ENCODE data around the gene KATNAL1. TPM values are rescaled to one million over a fixed set of nuclear protein-coding genes. Genes with fewer than 3 reads are reported as not detected.
A peak's percentile ranks its signal among the peaks of the same experiment; 100 is the strongest.

Gene KATNAL1
- total and polyA plus RNA-seq, 2 of the 4 experiments (the other 2 are of a cell fraction) = 6.9 to 16.8 TPM

DNA sequence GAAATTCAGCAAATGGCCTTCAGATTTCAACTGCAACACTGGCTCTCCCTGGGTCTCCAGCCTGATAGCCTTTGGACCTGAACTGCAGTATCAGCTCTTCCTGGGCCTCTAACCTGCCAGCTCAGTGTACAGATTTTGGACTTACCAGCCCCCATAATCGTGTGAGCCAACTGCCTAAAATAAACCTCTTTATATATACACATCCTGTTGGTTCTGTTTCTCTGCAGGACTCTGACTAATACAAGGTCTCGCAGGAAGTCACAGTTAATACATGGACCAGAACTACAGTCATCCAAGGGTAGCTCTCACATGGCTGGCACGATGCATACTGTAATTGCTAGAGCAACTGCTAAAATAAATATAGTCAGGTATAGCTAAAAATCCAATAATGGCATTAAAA lies 85.1 kb downstream of the KATNAL1 start:
- Histone ChIP-seq H3K9me3 (ENCODE audit: control insufficient read depth, insufficient read depth, low read length) (peaks cover 15% of the 10 kb centered on the region), H2BK15ac (ENCODE audit: low read depth, low read length) (no peak overlapping the region), H3K27me3 (ENCODE audit: control insufficient read depth, insufficient read depth, low read length) (no peaks in the 10 kb centered on the region), H3K79me1 (ENCODE audit: low read depth in 1 of 2, low read length in 2 of 2) (peaks cover 23 to 27% of the 10 kb centered on the region in 2 experiments), H2AFZ (replicated peaks; ENCODE audit: low read length, poor library complexity) (no peak overlapping the region), H2BK120ac (ENCODE audit: low read depth, low read length) (no peak overlapping the region), H3K23ac (ENCODE audit: low read depth, low read length) (no peak overlapping the region), H3K4ac (ENCODE audit: low read depth, low read length) (no peak overlapping the region), H4K20me1 (ENCODE audit: insufficient read depth, low read length) (no peaks in the 10 kb centered on the region), H2AK5ac (ENCODE audit: low read depth, low read length) (no peak overlapping the region), H3K14ac (replicated peaks; ENCODE audit: low read depth, low read length) (no peak overlapping the region), H3K4me3 (ENCODE audit: insufficient read depth, low read depth, low read length) (no peak overlapping the region), H4K5ac (ENCODE audit: low read depth, low read length) (no peak overlapping the region), H3K9me1 (ENCODE audit: insufficient read depth, low read length) (no peaks in the 10 kb centered on the region; the same call in none of the 2 replicates), H3K4me1 (ENCODE audit: control insufficient read depth, insufficient read depth, low read length) (no peaks in the 10 kb centered on the region), H3K4me2 (ENCODE audit: low read depth, low read length) (no peak overlapping the region), H4K8ac (ENCODE audit: low read depth in 2 of 2, low read length in 2 of 2) (no peak overlapping the region), H2BK20ac (ENCODE audit: low read depth, low read length) (no peak overlapping the region), H3K18ac (ENCODE audit: low read depth, low read length) (no peak overlapping the region), H3K9ac (ENCODE audit: low read depth, low read length) (no peak overlapping the region), H2BK5ac (ENCODE audit: low read depth, low read length, poor library complexity, severe bottlenecking) (peak overlapping the region; percentile 11), H4K91ac (ENCODE audit: insufficient read depth, low read depth, low read length) (no peak overlapping the region), H3K56ac (ENCODE audit: extremely low read depth, insufficient read depth, low read length) (no peak overlapping the region), H2AK9ac (replicated peaks; ENCODE audit: low read depth, low read length, poor library complexity) (no peak overlapping the region), H3K27ac (ENCODE audit: insufficient read depth, low read length) (no peak overlapping the region), H3K36me3 (ENCODE audit: control insufficient read depth, insufficient read depth, low read length) (peaks cover 21% of the 10 kb centered on the region)
- dilution Hi-C loops (cut with HindIII; ENCODE audit: low sequenced_read_pairs, unreplicated experiment) = no loop called here
- peak; percentile 45 for DNase-seq
- intact Hi-C loops (cut with micrococcal nuclease) = no loop called here
- ChIA-PET CTCF (no interaction called here), POLR2A (ENCODE audit: unreplicated experiment) (no interaction called here)
- ATAC-seq (ENCODE audit: low read depth) = no peak
- no peak for TF ChIP-seq FOS (IDR thresholded peaks at IDR 0.05; ENCODE audit: low read depth, low read length)
- TF ChIP-seq, protein P1, sequence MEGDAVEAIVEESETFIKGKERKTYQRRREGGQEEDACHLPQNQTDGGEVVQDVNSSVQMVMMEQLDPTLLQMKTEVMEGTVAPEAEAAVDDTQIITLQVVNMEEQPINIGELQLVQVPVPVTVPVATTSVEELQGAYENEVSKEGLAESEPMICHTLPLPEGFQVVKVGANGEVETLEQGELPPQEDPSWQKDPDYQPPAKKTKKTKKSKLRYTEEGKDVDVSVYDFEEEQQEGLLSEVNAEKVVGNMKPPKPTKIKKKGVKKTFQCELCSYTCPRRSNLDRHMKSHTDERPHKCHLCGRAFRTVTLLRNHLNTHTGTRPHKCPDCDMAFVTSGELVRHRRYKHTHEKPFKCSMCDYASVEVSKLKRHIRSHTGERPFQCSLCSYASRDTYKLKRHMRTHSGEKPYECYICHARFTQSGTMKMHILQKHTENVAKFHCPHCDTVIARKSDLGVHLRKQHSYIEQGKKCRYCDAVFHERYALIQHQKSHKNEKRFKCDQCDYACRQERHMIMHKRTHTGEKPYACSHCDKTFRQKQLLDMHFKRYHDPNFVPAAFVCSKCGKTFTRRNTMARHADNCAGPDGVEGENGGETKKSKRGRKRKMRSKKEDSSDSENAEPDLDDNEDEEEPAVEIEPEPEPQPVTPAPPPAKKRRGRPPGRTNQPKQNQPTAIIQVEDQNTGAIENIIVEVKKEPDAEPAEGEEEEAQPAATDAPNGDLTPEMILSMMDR (conservative IDR thresholded peaks at IDR 0.05; ENCODE audit: low read depth, low read length) = no peak
- no peak for TF ChIP-seq SMC3 (IDR thresholded peaks at IDR 0.05; ENCODE audit: low read depth, low read length)
- TF ChIP-seq, protein P2, sequence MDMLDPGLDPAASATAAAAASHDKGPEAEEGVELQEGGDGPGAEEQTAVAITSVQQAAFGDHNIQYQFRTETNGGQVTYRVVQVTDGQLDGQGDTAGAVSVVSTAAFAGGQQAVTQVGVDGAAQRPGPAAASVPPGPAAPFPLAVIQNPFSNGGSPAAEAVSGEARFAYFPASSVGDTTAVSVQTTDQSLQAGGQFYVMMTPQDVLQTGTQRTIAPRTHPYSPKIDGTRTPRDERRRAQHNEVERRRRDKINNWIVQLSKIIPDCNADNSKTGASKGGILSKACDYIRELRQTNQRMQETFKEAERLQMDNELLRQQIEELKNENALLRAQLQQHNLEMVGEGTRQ (IDR thresholded peaks at IDR 0.05; ENCODE audit: low read depth, low read length) = no peak
- TF ChIP-seq RCOR1 (IDR thresholded peaks at IDR 0.05; ENCODE audit: insufficient replicate concordance, low read length) = no peak
- TF ChIP-seq RAD21 (IDR thresholded peaks at IDR 0.05; ENCODE audit: low read length) = no peak
- TF ChIP-seq, protein P3, sequence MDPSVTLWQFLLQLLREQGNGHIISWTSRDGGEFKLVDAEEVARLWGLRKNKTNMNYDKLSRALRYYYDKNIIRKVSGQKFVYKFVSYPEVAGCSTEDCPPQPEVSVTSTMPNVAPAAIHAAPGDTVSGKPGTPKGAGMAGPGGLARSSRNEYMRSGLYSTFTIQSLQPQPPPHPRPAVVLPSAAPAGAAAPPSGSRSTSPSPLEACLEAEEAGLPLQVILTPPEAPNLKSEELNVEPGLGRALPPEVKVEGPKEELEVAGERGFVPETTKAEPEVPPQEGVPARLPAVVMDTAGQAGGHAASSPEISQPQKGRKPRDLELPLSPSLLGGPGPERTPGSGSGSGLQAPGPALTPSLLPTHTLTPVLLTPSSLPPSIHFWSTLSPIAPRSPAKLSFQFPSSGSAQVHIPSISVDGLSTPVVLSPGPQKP (IDR thresholded peaks at IDR 0.05; ENCODE audit: borderline replicate concordance, low read depth, low read length) = no peak
- TF ChIP-seq NFE2L2 (IDR thresholded peaks at IDR 0.05; ENCODE audit: low read depth, low read length) = no peak
- TF ChIP-seq MAFK (IDR thresholded peaks at IDR 0.05; ENCODE audit: low read depth, low read length) = no peak
- no peak for TF ChIP-seq MAZ (IDR thresholded peaks at IDR 0.05; ENCODE audit: borderline replicate concordance, low read depth, low read length)
- TF ChIP-seq BHLHE40 (IDR thresholded peaks at IDR 0.05; ENCODE audit: low read depth, low read length) = no peak
- no peak for TF ChIP-seq POLR2A (IDR thresholded peaks at IDR 0.05; ENCODE audit: low read depth, low read length)
- TF ChIP-seq MXI1 (IDR thresholded peaks at IDR 0.05; ENCODE audit: borderline replicate concordance, low read depth, low read length) = no peak
- no peak for TF ChIP-seq CEBPB (IDR thresholded peaks at IDR 0.05; ENCODE audit: low read depth, low read length)
- no peak for TF ChIP-seq RFX5 (IDR thresholded peaks at IDR 0.05; ENCODE audit: low read depth, low read length)
- TF ChIP-seq CHD1 (IDR thresholded peaks at IDR 0.05; ENCODE audit: low read depth, low read length) = no peak
- no TSS peak for BruUV-seq (replicated peaks)
- in situ Hi-C loops (cut with MboI; ENCODE audit: low sequenced_read_pairs) = no loop called here
- no CpG with 5 or more reads among the region's 3 CpGs for WGBS, 2 experiments (ENCODE audit: extremely low coverage in 2 of 2, insufficient read length in 1 of 2)

Data from IMR-90 (cell line).